Measurements from ENCODE around the gene MRGPRD.

Gene MRGPRD

DNA sequence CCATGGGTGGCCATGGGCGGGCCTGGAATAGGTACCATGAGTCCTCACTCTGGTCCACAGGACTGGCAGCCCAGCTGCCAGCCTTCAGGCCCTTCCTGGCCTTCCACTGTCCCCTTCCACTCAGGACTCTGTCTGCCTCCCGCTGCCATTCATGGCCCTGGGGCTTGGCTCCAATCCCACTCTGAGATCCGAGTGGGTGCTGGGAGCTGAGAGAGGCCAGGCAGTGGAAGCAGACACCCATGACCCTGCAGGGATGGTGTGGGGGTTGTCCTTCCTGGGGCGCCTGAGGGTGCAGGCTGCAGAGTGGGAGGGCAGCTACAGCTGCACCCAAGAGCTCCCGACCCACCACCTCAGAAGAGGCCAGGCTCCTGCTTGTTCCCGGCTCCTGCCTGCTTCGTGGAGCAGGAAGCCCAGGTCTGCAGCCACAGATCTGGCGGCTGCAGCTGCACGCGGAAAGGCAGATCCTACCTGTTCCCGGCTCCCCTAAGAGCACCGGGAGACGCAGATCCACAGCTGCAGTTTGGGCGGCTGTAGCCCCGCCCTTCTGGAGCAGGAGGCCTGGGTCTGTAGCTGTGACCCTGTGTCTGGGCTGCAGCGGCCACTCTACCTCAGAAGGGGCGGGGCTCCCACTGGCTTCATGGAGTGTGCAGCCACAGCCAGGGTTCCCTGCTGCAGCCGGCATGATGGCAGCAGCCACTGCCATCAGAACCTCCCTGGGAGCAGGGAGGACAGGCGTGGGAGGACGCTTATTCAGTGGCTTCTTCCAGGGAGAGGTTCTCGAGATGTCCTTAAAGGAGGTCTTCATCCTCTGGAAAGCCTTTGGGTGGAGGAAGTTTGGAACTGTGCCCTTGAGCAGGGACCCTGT, 49.6 kb downstream of the MRGPRD start:
- DNase-seq: no peak

All from NCI-H1694 treated with DMSO at 0.1 percent for 48 hours (cell line).